IPS DF 4.7 (cell line): ENCODE data around the gene SYNE3.

Source experiments
- DNase-seq: peaks from one replicate; pipeline ENCODE4 v3.0.0-alpha.2; 2013; ENCODE audit warnings: low spot score; ENCODE audit errors: extremely low read depth

SYNE3 gene, protein sequence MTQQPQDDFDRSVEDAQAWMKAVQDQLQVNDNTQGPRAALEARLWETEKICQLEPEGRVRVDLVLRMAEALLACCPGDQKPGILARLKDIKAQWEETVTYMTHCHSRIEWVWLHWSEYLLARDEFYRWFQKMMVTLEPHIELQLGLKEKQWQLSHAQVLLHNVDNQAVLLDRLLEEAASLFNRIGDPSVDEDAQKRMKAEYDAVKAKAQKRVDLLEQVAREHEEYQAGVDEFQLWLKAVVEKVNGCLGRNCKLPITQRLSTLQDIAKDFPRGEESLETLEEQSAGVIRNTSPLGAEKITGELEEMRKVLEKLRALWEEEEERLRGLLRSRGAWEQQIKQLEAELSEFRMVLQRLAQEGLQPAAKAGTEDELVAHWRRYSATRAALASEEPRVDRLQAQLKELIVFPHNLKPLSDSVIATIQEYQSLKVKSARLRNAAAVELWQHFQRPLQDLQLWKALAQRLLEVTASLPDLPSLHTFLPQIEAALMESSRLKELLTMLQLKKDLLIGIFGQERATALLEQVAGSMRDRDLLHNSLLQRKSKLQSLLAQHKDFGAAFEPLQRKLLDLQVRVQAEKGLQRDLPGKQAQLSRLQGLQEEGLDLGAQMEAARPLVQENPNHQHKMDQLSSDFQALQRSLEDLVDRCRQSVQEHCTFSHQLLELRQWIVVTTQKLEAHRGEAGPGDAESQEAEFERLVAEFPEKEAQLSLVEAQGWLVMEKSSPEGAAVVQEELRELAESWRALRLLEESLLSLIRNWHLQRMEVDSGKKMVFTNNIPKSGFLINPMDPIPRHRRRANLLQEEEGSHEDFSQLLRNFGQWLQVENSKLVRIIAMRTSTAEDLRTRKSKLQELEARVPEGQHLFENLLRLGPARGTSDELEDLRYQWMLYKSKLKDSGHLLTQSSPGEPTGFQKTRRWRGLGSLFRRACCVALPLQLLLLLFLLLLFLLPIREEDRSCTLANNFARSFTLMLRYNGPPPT

GRCh38 chr14:95516554-95517181 lies at the start of gene SYNE3:
TSS of gene SYNE3 (minus strand) at chr14:95516650. CDS start at chr14:95475821, 40,829 bp downstream.
- no peak for DNase-seq

DNA sequence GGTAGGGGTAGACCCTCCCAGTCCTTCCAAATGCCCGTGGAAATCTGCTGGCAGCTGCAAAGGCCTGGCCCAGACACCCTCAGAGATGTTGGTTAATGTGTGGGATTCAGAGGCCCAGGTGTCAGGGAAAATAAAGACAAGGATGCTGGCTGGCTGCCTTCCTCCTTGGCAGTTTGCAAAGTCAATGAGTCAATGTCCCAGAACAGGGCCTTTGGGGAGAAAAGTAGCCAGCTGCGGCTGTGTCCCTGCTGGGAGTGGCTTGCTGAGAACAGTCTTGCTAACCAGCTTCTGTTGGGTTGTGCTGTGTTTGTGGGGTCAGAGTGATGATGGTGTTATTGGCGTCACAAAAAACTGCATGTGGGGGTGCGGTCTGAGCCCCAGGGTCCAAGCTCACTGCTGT lies 47.6 kb upstream of the SYNE3 start:
- no peak for DNase-seq

GRCh38 chr14:95562892-95563685 lies 46.6 kb upstream of the SYNE3 start:
- no peak for DNase-seq

GRCh38 chr14:95561001-95561412 lies 44.6 kb upstream of the SYNE3 start:
- no peak for DNase-seq

- DNase-seq: no peak
Measured at GRCh38 chr14:95559203-95559602, 42.8 kb upstream of the SYNE3 start.

DNA sequence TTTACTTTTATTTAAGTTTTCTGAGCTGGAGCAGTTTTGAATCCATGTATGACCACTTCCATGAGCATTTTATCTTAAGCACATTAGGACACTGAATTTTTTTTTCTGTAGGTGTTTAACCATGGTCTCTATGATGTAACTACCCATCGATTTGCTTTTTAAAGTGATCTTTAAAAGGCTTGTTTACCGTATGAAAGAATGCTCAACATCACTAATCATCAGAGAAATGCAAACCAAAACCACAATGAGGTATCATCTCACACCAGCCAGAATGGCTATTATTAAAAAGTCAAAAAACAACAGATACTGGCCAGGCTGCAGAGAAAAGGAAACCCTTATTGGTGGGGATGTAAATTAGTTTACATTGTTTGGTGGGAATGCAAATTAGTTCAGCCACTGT lies 41.4 kb upstream of the SYNE3 start:
- no peak for DNase-seq

GRCh38 chr14:95557291-95557690 lies 40.8 kb upstream of the SYNE3 start:
- DNase-seq: no peak

DNA sequence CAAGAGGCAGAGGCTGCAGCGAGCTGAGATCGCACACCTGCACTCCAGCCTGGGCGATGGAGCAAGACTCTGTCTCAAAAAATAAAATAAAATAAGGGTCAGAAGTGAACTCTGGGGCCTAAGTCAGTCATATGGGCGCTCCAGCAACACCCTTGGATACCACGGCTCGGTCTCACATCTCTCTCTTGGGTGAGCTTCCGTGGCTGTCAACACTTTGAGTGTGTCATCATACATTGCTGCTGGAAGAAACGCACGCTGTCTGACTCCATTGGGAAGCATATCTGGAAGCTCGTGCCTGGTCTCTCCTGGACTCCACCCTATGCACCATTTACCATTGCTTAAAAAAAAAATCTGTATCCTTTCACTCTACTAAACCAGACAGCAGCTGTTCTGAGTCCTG lies 38.6 kb upstream of the SYNE3 start:
- DNase-seq: no peak

DNA sequence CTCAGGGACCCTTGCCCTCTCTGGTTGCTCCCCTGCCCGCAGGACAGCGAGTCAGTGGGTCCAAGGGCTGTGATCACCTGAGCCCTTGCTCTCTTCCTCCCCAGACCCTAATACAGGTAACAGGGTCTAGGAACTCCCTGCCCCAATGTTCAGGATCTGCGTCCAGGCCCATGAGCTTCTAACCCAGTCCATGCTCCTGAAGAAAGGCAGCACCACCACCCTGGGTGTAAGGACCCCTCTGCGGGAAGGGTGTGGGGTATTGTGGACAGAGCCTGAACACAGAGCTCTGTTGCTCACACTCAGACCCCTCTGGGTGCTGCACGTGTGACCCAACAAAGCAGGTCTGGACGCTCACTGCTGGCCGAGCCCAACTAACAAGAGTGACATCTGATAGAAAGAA lies 36.7 kb upstream of the SYNE3 start:
- no peak for DNase-seq

- DNase-seq: no peak
Measured at GRCh38 chr14:95551435-95551834, 35.0 kb upstream of the SYNE3 start.

DNA sequence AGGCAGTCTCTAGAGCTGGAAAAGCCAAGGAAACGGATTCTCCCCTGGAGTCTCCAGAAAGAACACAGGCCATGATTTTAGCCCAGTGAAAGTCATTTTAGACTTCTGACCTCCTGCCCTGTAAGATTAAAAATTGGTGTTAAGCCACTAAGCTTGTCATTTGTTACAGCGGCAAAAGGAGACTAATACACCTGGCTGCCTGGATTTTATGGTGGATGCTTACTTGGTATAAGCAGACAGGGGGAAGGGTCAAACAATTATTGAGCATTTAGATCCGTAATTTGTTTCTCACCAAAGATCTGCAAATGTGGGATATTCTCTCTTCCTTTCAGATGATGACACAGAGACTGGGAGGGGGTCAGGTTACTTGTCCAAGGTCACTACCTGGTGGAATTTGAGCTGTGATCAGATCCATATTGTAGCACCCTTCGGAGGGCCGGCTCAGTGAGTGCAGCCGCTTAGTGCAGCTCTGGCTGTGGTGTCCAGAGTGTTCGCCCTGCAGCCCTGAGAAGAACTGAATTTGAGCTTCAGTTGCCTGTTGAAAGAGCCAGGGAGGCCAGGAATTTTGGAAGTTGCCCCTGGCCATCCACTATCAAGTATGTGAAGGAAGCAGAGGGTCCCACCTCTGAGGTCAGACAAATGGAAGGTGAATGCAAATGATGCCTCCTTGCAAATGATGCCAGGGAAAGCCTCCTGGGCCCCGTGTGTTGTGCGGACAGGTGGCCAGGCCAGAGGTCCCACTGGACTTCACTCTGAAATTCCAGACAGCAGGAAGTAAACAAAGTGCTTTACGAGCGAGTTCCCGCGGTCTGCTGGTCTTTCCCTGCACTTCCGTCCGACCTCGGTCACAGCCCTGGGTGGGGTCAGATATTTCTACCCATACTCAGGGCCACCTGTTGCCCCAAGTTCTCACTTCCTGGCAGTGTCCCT lies 33.5 kb upstream of the SYNE3 start:
- no peak for DNase-seq

DNA sequence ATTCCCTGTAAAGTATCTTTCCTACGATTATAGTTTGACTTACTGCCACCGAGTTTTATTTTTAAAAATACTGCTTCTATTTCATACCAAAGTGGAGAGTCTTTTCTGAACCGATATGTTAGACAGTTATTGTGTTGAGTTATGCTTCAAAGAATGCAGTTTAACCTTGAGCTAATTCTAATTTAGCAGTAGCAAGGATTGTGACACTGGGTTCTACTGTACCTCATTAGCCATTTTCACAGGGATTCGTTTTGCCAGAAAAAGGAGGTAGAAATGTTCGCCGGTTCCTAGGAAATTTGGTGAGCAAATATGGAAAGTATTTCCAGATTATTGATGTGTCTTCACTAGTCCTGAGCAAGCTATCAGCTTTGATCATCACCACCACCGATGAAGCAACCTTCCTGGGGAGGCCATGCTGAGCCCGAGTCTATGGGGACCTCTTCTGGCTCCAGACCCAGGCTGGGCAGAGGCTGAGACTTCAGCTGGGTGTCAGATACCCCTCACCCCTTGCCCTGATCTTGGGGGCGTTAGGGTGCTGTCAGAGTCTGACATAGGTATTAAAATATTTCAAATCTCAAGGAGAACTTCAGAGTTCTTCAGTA lies 32.0 kb upstream of the SYNE3 start:
- no peak for DNase-seq

- no peak for DNase-seq
Measured at GRCh38 chr14:95547626-95548327, 31.3 kb upstream of the SYNE3 start.

DNA sequence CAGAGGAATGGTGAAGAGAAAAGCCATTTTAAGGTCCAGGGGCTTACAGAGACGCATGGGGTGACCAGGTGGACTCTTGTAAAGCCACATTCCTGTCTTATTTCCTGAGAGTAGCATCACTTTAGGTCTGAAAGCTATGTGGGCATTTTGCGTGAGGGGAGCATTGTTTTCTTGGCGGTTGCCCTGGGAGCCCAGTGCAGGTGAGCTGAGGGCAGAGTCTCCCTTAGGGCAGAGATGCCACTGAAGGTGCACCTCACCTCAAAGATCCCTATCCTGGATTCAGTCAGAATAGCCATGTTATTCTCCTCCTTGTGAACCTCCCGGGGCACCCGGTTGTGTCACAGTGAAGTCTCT lies 30.8 kb upstream of the SYNE3 start:
- DNase-seq: no peak

GRCh38 chr14:95545515-95546168 lies 29.2 kb upstream of the SYNE3 start:
- no peak for DNase-seq

- DNase-seq: no peak
Measured at GRCh38 chr14:95544588-95544987, 28.1 kb upstream of the SYNE3 start.

GRCh38 chr14:95543021-95543420 lies 26.6 kb upstream of the SYNE3 start:
- DNase-seq: no peak
